WTC11 (cell line): ENCODE measurements around the gene RPS6KA6. TPM values are rescaled to one million over a fixed set of nuclear protein-coding genes. Genes with fewer than 3 reads are reported as not detected.

Experiments
- ATAC-seq: fragments of 200-7000 bp; cut with Tn5 transposase; 2 replicates; pipeline ENCODE4 v1.10.0; 2021; ENCODE audit warnings: mild to moderate bottlenecking, moderate library complexity
- CTCF ChIA-PET: fragments of 300-600 bp; sonication (Branson Sonifier 250); formaldehyde crosslinking; loops from one replicate; lab custom pipeline; 2021; ENCODE audit warnings: antibody characterized with exemption; lab: Charles Lee
- POLR2A ChIA-PET: fragments of 350-600 bp; sonication (Branson Sonifier 250); formaldehyde crosslinking; loops from one replicate; lab custom pipeline; 2021; ENCODE audit warnings: antibody characterized with exemption; lab: Charles Lee
- DNase-seq: peaks from one replicate; pipeline ENCODE4 v3.0.0; 2021; ENCODE audit warnings: low spot score
- H3K27ac Mint-ChIP-seq: 2 replicates; pipeline ENCODE4 v1.8.0; 2021; ENCODE audit warnings: mixed read lengths
- H3K27me3 Mint-ChIP-seq: 2 replicates; pipeline ENCODE4 v1.8.0; 2021; ENCODE audit warnings: low read depth, mild to moderate bottlenecking, moderate library complexity, mixed read lengths
- H3K36me3 Mint-ChIP-seq: 2 replicates; pipeline ENCODE4 v1.8.0; 2021; ENCODE audit warnings: mixed read lengths
- H3K4me1 Mint-ChIP-seq: 2 replicates; pipeline ENCODE4 v1.8.0; 2022; ENCODE audit warnings: mixed read lengths
- H3K4me3 Mint-ChIP-seq: 2 replicates; pipeline ENCODE4 v1.8.0; 2021; ENCODE audit warnings: mild to moderate bottlenecking, moderate library complexity, mixed read lengths
- H3K9me3 Mint-ChIP-seq: 2 replicates; pipeline ENCODE4 v1.8.0; 2021; ENCODE audit warnings: mixed read lengths
- ARID4B ChIP-seq: sonication (generic); formaldehyde crosslinking; IDR thresholded peaks from 2 replicates; pipeline ENCODE4 v1.8.0; 2023; ENCODE audit warnings: missing genetic modification reagents, mild to moderate bottlenecking, borderline replicate concordance
- CBFB ChIP-seq: sonication (generic); formaldehyde crosslinking; IDR thresholded peaks from 2 replicates; pipeline ENCODE4 v1.8.1; 2022; ENCODE audit warnings: mild to moderate bottlenecking, low read depth, missing genetic modification reagents
- EMX1 ChIP-seq: fragments of 250-450 bp; sonication (Bioruptor Pico); IDR thresholded peaks from 2 replicates; pipeline ENCODE4 v1.8.0; 2021; ENCODE audit warnings: mild to moderate bottlenecking
- ETV6 ChIP-seq: sonication (generic); formaldehyde crosslinking; IDR thresholded peaks from 2 replicates; pipeline ENCODE4 v1.8.1; 2022; ENCODE audit warnings: mild to moderate bottlenecking, missing genetic modification reagents
- FOXK1 ChIP-seq: sonication (generic); formaldehyde crosslinking; IDR thresholded peaks from 2 replicates; pipeline ENCODE4 v1.8.0; 2022; ENCODE audit warnings: mild to moderate bottlenecking, moderate library complexity, missing genetic modification reagents
- GRHL2 ChIP-seq: fragments of 250-450 bp; sonication (Bioruptor Pico); IDR thresholded peaks from 2 replicates; pipeline ENCODE4 v1.8.0; 2022; ENCODE audit warnings: mild to moderate bottlenecking, moderate library complexity; ENCODE audit not compliant: insufficient replicate concordance, severe bottlenecking
- IRF2 ChIP-seq: sonication (generic); formaldehyde crosslinking; IDR thresholded peaks from 2 replicates; pipeline ENCODE4 v1.8.0; 2022; ENCODE audit warnings: low read depth, missing genetic modification reagents, borderline replicate concordance
- MXD4 ChIP-seq: fragments of 250-450 bp; sonication (Bioruptor Pico); IDR thresholded peaks from 2 replicates; pipeline ENCODE4 v1.8.0; 2021; ENCODE audit warnings: mild to moderate bottlenecking, moderate library complexity, borderline replicate concordance
- MYBL2 ChIP-seq: sonication (generic); formaldehyde crosslinking; IDR thresholded peaks from 2 replicates; pipeline ENCODE4 v1.8.1; 2023; ENCODE audit warnings: mild to moderate bottlenecking, moderate library complexity, missing genetic modification reagents
- NFE2L1 ChIP-seq: sonication (generic); formaldehyde crosslinking; IDR thresholded peaks from 2 replicates; pipeline ENCODE4 v1.8.1; 2023; ENCODE audit warnings: missing genetic modification reagents
- NR3C1 ChIP-seq: sonication (generic); formaldehyde crosslinking; conservative IDR thresholded peaks from 2 replicates; pipeline ENCODE4 v1.8.1; 2023; ENCODE audit warnings: low read depth, mild to moderate bottlenecking, missing genetic modification reagents
- RELA ChIP-seq: sonication (generic); formaldehyde crosslinking; IDR thresholded peaks from 2 replicates; pipeline ENCODE4 v1.8.1; 2022; ENCODE audit warnings: missing genetic modification reagents, mild to moderate bottlenecking, borderline replicate concordance
- TEAD4 ChIP-seq: sonication (generic); formaldehyde crosslinking; IDR thresholded peaks from 2 replicates; pipeline ENCODE4 v1.8.0; 2022; ENCODE audit warnings: mild to moderate bottlenecking, missing genetic modification reagents
- ZNF138 ChIP-seq: sonication (generic); formaldehyde crosslinking; conservative IDR thresholded peaks from 2 replicates; pipeline ENCODE4 v1.8.1; 2022; ENCODE audit warnings: mild to moderate bottlenecking, moderate library complexity, missing genetic modification reagents
- ZNF219 ChIP-seq: sonication (generic); formaldehyde crosslinking; IDR thresholded peaks from 2 replicates; pipeline ENCODE4 v1.8.0; 2023; ENCODE audit warnings: missing genetic modification reagents, mild to moderate bottlenecking, borderline replicate concordance
- ZNF263 ChIP-seq: sonication (generic); formaldehyde crosslinking; IDR thresholded peaks from 2 replicates; pipeline ENCODE4 v1.8.1; 2022; ENCODE audit warnings: low read depth, mild to moderate bottlenecking, moderate library complexity, missing genetic modification reagents
- ZNF416 ChIP-seq: fragments of 250-450 bp; sonication (Bioruptor Pico); IDR thresholded peaks from 2 replicates; pipeline ENCODE4 v1.9.0; 2021; ENCODE audit warnings: mild to moderate bottlenecking, inconsistent platforms
- ZNF425 ChIP-seq: fragments of 250-450 bp; sonication (Bioruptor Pico); conservative IDR thresholded peaks from 2 replicates; pipeline ENCODE4 v1.9.0; 2021; ENCODE audit warnings: mild to moderate bottlenecking
- ZNF532 ChIP-seq: fragments of 250-450 bp; sonication (Bioruptor Pico); IDR thresholded peaks from 2 replicates; pipeline ENCODE4 v1.9.0; 2021; ENCODE audit warnings: mild to moderate bottlenecking, borderline replicate concordance
- total RNA-seq: library from RNA; stranded (reverse); gene quantifications from 3 replicates; pipeline ENCODE4 v1.2.3, GENCODE V29; 2021
- TF ChIP-seq, protein P1 (sequence below): sonication (generic); formaldehyde crosslinking; IDR thresholded peaks from 2 replicates; pipeline ENCODE4 v1.8.1; 2023; ENCODE audit warnings: mild to moderate bottlenecking, missing genetic modification reagents
- TF ChIP-seq, protein P2 (sequence below): fragments of 250-450 bp; sonication (Bioruptor Pico); IDR thresholded peaks from 2 replicates; pipeline ENCODE4 v1.9.0; 2021; ENCODE audit warnings: mild to moderate bottlenecking

Gene RPS6KA6
- total RNA-seq, 1 experiment from 2014 or later, result 13.3 TPM

GRCh38 chrX:84161641-84162040 lies 26.4 kb downstream of the RPS6KA6 start:
- no peak overlapping the region for H3K4me3 Mint-ChIP-seq
- ChIA-PET CTCF (no interaction called here), POLR2A (no interaction called here)
- no peak for DNase-seq
- no peaks in the 10 kb centered on the region for H3K27me3 Mint-ChIP-seq
- TF ChIP-seq ZNF138 (CRISPR knock-in tag) (no peak), CBFB (CRISPR knock-in tag) (no peak), FOXK1 (no peak), RELA (CRISPR knock-in tag) (no peak), ZNF263 (CRISPR knock-in tag) (no peak), ETV6 (CRISPR knock-in tag) (no peak), GRHL2 (CRISPR knock-in tag) (no peak), IRF2 (CRISPR knock-in tag) (no peak)
- TF ChIP-seq, protein P1, sequence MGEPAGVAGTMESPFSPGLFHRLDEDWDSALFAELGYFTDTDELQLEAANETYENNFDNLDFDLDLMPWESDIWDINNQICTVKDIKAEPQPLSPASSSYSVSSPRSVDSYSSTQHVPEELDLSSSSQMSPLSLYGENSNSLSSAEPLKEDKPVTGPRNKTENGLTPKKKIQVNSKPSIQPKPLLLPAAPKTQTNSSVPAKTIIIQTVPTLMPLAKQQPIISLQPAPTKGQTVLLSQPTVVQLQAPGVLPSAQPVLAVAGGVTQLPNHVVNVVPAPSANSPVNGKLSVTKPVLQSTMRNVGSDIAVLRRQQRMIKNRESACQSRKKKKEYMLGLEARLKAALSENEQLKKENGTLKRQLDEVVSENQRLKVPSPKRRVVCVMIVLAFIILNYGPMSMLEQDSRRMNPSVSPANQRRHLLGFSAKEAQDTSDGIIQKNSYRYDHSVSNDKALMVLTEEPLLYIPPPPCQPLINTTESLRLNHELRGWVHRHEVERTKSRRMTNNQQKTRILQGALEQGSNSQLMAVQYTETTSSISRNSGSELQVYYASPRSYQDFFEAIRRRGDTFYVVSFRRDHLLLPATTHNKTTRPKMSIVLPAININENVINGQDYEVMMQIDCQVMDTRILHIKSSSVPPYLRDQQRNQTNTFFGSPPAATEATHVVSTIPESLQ, result no peak
- H3K9me3 Mint-ChIP-seq, result no peaks in the 10 kb centered on the region
- H3K4me1 Mint-ChIP-seq, result peaks cover 12% of the 10 kb centered on the region
- peaks cover 2% of the 10 kb centered on the region; the same call in 1 of the 2 replicates for H3K36me3 Mint-ChIP-seq
- ATAC-seq, result no peak
- no peak overlapping the region for H3K27ac Mint-ChIP-seq

DNA sequence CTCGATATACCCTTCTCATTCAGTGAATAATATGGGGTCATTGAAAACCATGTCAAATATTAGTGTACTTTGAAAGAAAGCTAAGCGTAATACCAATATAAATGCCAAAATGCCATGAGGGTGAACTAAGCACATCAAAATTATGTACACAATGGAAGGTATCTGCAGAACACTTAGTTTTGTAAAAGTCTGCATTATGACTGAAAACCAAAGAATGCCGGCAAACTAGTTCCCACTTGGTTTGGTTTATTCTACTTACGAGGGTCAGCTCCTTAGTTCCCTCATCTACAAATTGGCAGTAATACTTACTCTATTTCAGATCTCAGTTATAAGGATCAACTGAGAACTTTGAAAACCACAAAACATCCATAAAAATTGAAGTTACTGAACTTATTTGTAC lies 27.3 kb downstream of the RPS6KA6 start:
- no peak for ATAC-seq
- no peak for DNase-seq
- POLR2A ChIA-PET, result no interaction called here
- Mint-ChIP-seq H3K27ac (no peak overlapping the region), H3K36me3 (peaks cover 2% of the 10 kb centered on the region; the same call in 1 of the 2 replicates), H3K4me1 (peaks cover 12% of the 10 kb centered on the region), H3K4me3 (no peak overlapping the region), H3K27me3 (no peaks in the 10 kb centered on the region), H3K9me3 (no peaks in the 10 kb centered on the region)
- CTCF ChIA-PET, result no interaction called here
- no peak for TF ChIP-seq ZNF532 (CRISPR knock-in tag)
- TF ChIP-seq NR3C1 (CRISPR knock-in tag), result no peak
- no peak for TF ChIP-seq ZNF425 (CRISPR knock-in tag)
- TF ChIP-seq EMX1 (CRISPR knock-in tag), result no peak
- TF ChIP-seq NFE2L1 (CRISPR knock-in tag), result no peak
- no peak for TF ChIP-seq TEAD4 (CRISPR knock-in tag)
- no peak for TF ChIP-seq ARID4B (CRISPR knock-in tag)
- TF ChIP-seq ZNF263 (CRISPR knock-in tag), result no peak
- TF ChIP-seq, protein P2, sequence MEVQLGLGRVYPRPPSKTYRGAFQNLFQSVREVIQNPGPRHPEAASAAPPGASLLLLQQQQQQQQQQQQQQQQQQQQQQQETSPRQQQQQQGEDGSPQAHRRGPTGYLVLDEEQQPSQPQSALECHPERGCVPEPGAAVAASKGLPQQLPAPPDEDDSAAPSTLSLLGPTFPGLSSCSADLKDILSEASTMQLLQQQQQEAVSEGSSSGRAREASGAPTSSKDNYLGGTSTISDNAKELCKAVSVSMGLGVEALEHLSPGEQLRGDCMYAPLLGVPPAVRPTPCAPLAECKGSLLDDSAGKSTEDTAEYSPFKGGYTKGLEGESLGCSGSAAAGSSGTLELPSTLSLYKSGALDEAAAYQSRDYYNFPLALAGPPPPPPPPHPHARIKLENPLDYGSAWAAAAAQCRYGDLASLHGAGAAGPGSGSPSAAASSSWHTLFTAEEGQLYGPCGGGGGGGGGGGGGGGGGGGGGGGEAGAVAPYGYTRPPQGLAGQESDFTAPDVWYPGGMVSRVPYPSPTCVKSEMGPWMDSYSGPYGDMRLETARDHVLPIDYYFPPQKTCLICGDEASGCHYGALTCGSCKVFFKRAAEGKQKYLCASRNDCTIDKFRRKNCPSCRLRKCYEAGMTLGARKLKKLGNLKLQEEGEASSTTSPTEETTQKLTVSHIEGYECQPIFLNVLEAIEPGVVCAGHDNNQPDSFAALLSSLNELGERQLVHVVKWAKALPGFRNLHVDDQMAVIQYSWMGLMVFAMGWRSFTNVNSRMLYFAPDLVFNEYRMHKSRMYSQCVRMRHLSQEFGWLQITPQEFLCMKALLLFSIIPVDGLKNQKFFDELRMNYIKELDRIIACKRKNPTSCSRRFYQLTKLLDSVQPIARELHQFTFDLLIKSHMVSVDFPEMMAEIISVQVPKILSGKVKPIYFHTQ (CRISPR knock-in tag), result no peak
- no peak for TF ChIP-seq ZNF416 (CRISPR knock-in tag)
- TF ChIP-seq MYBL2 (CRISPR knock-in tag), result no peak
- no peak for TF ChIP-seq ZNF219 (CRISPR knock-in tag)
- TF ChIP-seq MXD4, result no peak
